ENCODE results near the gene TAF4B.
A peak's percentile ranks its signal among the peaks of the same experiment; 100 is the strongest.

The TAF4B gene

GRCh38 chr18:26225915-26226228, 373 bp upstream of the TAF4B start:
- Histone ChIP-seq H3K9ac (ENCODE audit: low read length) (peak overlapping the region; percentile 78), H3K27me3 (ENCODE audit: insufficient read depth, low read length) (no peaks in the 10 kb centered on the region), H3K4me1 (ENCODE audit: insufficient read depth, low read length, severe bottlenecking) (peaks cover 29% of the 10 kb centered on the region), H3K9me2 (ENCODE audit: low read depth, low read length) (no peaks in the 10 kb centered on the region), H3K36me3 (ENCODE audit: insufficient read depth, low read length) (peaks cover 9% of the 10 kb centered on the region; the same call in 1 of the 2 replicates), H4K20me1 (ENCODE audit: insufficient read depth, low read length) (no peaks in the 10 kb centered on the region), H3F3A (ENCODE audit: insufficient read depth, low read length) (no peaks in the 10 kb centered on the region), H3K4me3 (ENCODE audit: low read depth, low read length, poor library complexity, severe bottlenecking) (peak overlapping the region; percentile 73), H3K27ac (ENCODE audit: low read depth, low read length, poor library complexity, severe bottlenecking) (peak overlapping the region; percentile 11), H3K79me2 (ENCODE audit: insufficient read depth, low read length) (peaks cover 39% of the 10 kb centered on the region), H3K4me2 (ENCODE audit: low read length) (peak overlapping the region; percentile 97), H2AFZ (ENCODE audit: low read length) (peak overlapping the region; percentile 99), H3K9me3 (ENCODE audit: low read length) (no peaks in the 10 kb centered on the region)
- TF ChIP-seq CTCF (IDR thresholded peaks at IDR 0.05; ENCODE audit: low read length) (no peak), EZH2 (IDR thresholded peaks at IDR 0.05; ENCODE audit: borderline replicate concordance, low read length) (no peak)

GRCh38 chr18:26227051-26227670, 916 bp downstream of the TAF4B start:
- Histone ChIP-seq H3K79me2 (ENCODE audit: insufficient read depth, low read length) (peaks cover 49% of the 10 kb centered on the region), H3K4me3 (ENCODE audit: low read depth, low read length, poor library complexity, severe bottlenecking) (peak overlapping the region; percentile 73), H3K9ac (ENCODE audit: low read length) (peak overlapping the region; percentile 78), H3K4me1 (ENCODE audit: insufficient read depth, low read length, severe bottlenecking) (peaks cover 29% of the 10 kb centered on the region), H4K20me1 (ENCODE audit: insufficient read depth, low read length) (no peaks in the 10 kb centered on the region), H3K4me2 (ENCODE audit: low read length) (peak overlapping the region; percentile 97), H3K27ac (ENCODE audit: low read depth, low read length, poor library complexity, severe bottlenecking) (peak overlapping the region; percentile 11), H3K9me2 (ENCODE audit: low read depth, low read length) (no peaks in the 10 kb centered on the region), H3F3A (ENCODE audit: insufficient read depth, low read length) (no peaks in the 10 kb centered on the region), H3K27me3 (ENCODE audit: insufficient read depth, low read length) (no peaks in the 10 kb centered on the region), H3K9me3 (ENCODE audit: low read length) (no peaks in the 10 kb centered on the region), H3K36me3 (ENCODE audit: insufficient read depth, low read length) (peaks cover 17% of the 10 kb centered on the region), H2AFZ (ENCODE audit: low read length) (no peak overlapping the region)
- TF ChIP-seq CTCF (IDR thresholded peaks at IDR 0.05; ENCODE audit: low read length) (no peak), EZH2 (IDR thresholded peaks at IDR 0.05; ENCODE audit: borderline replicate concordance, low read length) (no peak)

- peaks cover 20% of the 10 kb centered on the region for H3K36me3 ChIP-seq (ENCODE audit: insufficient read depth, low read length)
- no peaks in the 10 kb centered on the region for H3F3A ChIP-seq (ENCODE audit: insufficient read depth, low read length)
- peak overlapping the region; percentile 78 for H3K9ac ChIP-seq (ENCODE audit: low read length)
- H2AFZ ChIP-seq (ENCODE audit: low read length): no peak overlapping the region
- H3K9me2 ChIP-seq (ENCODE audit: low read depth, low read length): no peaks in the 10 kb centered on the region
- no peak for TF ChIP-seq CTCF (IDR thresholded peaks at IDR 0.05; ENCODE audit: low read length)
- TF ChIP-seq EZH2 (IDR thresholded peaks at IDR 0.05; ENCODE audit: borderline replicate concordance, low read length): no peak
- H3K4me3 ChIP-seq (ENCODE audit: low read depth, low read length, poor library complexity, severe bottlenecking): peak overlapping the region; percentile 73
- no peaks in the 10 kb centered on the region for H3K27me3 ChIP-seq (ENCODE audit: insufficient read depth, low read length)
- H3K79me2 ChIP-seq (ENCODE audit: insufficient read depth, low read length): peaks cover 62% of the 10 kb centered on the region
- H3K4me1 ChIP-seq (ENCODE audit: insufficient read depth, low read length, severe bottlenecking): peaks cover 29% of the 10 kb centered on the region
- no peaks in the 10 kb centered on the region for H3K9me3 ChIP-seq (ENCODE audit: low read length)
- peak overlapping the region; percentile 97 for H3K4me2 ChIP-seq (ENCODE audit: low read length)
- peak overlapping the region; percentile 11 for H3K27ac ChIP-seq (ENCODE audit: low read depth, low read length, poor library complexity, severe bottlenecking)
- no peaks in the 10 kb centered on the region for H4K20me1 ChIP-seq (ENCODE audit: insufficient read depth, low read length)
Measured at GRCh38 chr18:26228562-26229260, 2.5 kb downstream of the TAF4B start.

All from OCI-LY1 (cell line).